ENCODE results near the gene ANXA2R. TPM values are rescaled to one million over a fixed set of nuclear protein-coding genes. Genes with fewer than 3 reads are reported as not detected.

The ANXA2R gene
- polyA plus RNA-seq, 3 donors: 2.3 to 6.4 (median 3.1) TPM

- H3K36me3 ChIP-seq (replicated peaks in 1 of 2; ENCODE audit: control insufficient read depth in 1 of 2, insufficient read depth in 2 of 2, low read length in 2 of 2): peaks cover 11 to 33% of the 10 kb centered on the region in 2 donors
- H3K36me3 Mint-ChIP-seq: peaks cover 21 to 34% of the 10 kb centered on the region in 2 donors
- H3K9me3 Mint-ChIP-seq: peaks cover 4 to 22% (median 11%) of the 10 kb centered on the region in 7 donors
- H4K20me1 ChIP-seq (ENCODE audit: insufficient read depth, low read length): no peaks in the 10 kb centered on the region
- H3K79me2 ChIP-seq (ENCODE audit: insufficient read depth, low read length): peaks cover 9% of the 10 kb centered on the region
- WGBS (ENCODE audit: insufficient coverage): no CpG with 5 or more reads among the region's 4 CpGs
- no peaks in the 10 kb centered on the region for H3K4me1 ChIP-seq (ENCODE audit: control insufficient read depth in 1 of 2, insufficient read depth in 2 of 2, low read length in 2 of 2)
- no peak overlapping the region for H3K4me2 ChIP-seq (replicated peaks; ENCODE audit: extremely low read depth, low read length, poor library complexity, severe bottlenecking)
- no peak overlapping the region for H3K9ac ChIP-seq (ENCODE audit: insufficient read depth, low read length, poor library complexity, severe bottlenecking)
- no peaks in the 10 kb centered on the region for H3K27me3 Mint-ChIP-seq (ENCODE audit: low read depth in 3 of 3)
- intact Hi-C loops (cut with micrococcal nuclease): no loop called here
- H3K27me3 ChIP-seq (ENCODE audit: control insufficient read depth in 2 of 2, insufficient read depth in 2 of 2, low read length in 2 of 2): no peaks in the 10 kb centered on the region
- peaks cover 5% of the 10 kb centered on the region for H3K4me1 Mint-ChIP-seq
- H3K9me3 ChIP-seq (replicated peaks in 1 of 2; ENCODE audit: control insufficient read depth in 1 of 2, insufficient read depth in 1 of 2, low read length in 2 of 2): no peaks in the 10 kb centered on the region
- no peak for DNase-seq
- no peak overlapping the region for H3K27ac ChIP-seq (ENCODE audit: low read depth in 1 of 2, low read length in 2 of 2)
- TF ChIP-seq CTCF (IDR thresholded peaks at IDR 0.05): no peak
- no peak overlapping the region for H2AFZ ChIP-seq (ENCODE audit: insufficient read depth, low read depth, low read length, poor library complexity, severe bottlenecking)
- H3K4me3 ChIP-seq (replicated peaks in 1 of 3; ENCODE audit: low read depth in 2 of 3, low read length in 3 of 3): no peak overlapping the region
- H3K27ac Mint-ChIP-seq: no peak overlapping the region
- no peak overlapping the region for H3K4me3 Mint-ChIP-seq
Observed at GRCh38 chr5:43050384-43050783, 10.3 kb upstream of the ANXA2R start.

- peaks cover 15% of the 10 kb centered on the region for H3K4me1 Mint-ChIP-seq
- DNase-seq: no peak
- peaks cover 4 to 5% of the 10 kb centered on the region in 2 donors for H3K4me1 ChIP-seq (ENCODE audit: control insufficient read depth in 1 of 2, insufficient read depth in 2 of 2, low read length in 2 of 2)
- no peak overlapping the region for H3K9ac ChIP-seq (ENCODE audit: insufficient read depth, low read length, poor library complexity, severe bottlenecking)
- no peak overlapping the region for H3K4me3 Mint-ChIP-seq
- no peaks in the 10 kb centered on the region for H4K20me1 ChIP-seq (ENCODE audit: insufficient read depth, low read length)
- peaks cover 25 to 34% of the 10 kb centered on the region in 2 donors for H3K36me3 Mint-ChIP-seq
- H3K36me3 ChIP-seq (replicated peaks in 1 of 2; ENCODE audit: control insufficient read depth in 1 of 2, insufficient read depth in 2 of 2, low read length in 2 of 2): peaks cover 11 to 33% of the 10 kb centered on the region in 2 donors
- H3K4me2 ChIP-seq (replicated peaks; ENCODE audit: extremely low read depth, low read length, poor library complexity, severe bottlenecking): no peak overlapping the region
- H2AFZ ChIP-seq (ENCODE audit: insufficient read depth, low read depth, low read length, poor library complexity, severe bottlenecking): no peak overlapping the region
- no peaks in the 10 kb centered on the region for H3K9me3 ChIP-seq (replicated peaks in 1 of 2; ENCODE audit: control insufficient read depth in 1 of 2, insufficient read depth in 1 of 2, low read length in 2 of 2)
- no peak for TF ChIP-seq CTCF (IDR thresholded peaks at IDR 0.05)
- WGBS (ENCODE audit: insufficient coverage): 100% methylated on average over 1 of the region's 5 CpGs
- intact Hi-C loops (cut with micrococcal nuclease): no loop called here
- no peak overlapping the region for H3K27ac ChIP-seq (ENCODE audit: low read depth in 1 of 2, low read length in 2 of 2)
- H3K4me3 ChIP-seq (replicated peaks in 1 of 3; ENCODE audit: low read depth in 2 of 3, low read length in 3 of 3): no peak overlapping the region
- no peak overlapping the region for H3K27ac Mint-ChIP-seq
- peaks cover 0 to 16% (median 2%) of the 10 kb centered on the region in 7 donors for H3K9me3 Mint-ChIP-seq
- H3K27me3 ChIP-seq (ENCODE audit: control insufficient read depth in 2 of 2, insufficient read depth in 2 of 2, low read length in 2 of 2): no peaks in the 10 kb centered on the region
- H3K27me3 Mint-ChIP-seq (ENCODE audit: low read depth in 3 of 3): no peaks in the 10 kb centered on the region
- H3K79me2 ChIP-seq (ENCODE audit: insufficient read depth, low read length): peaks cover 12% of the 10 kb centered on the region
Observed at GRCh38 chr5:43049236-43049635, 9.1 kb upstream of the ANXA2R start.

All from CD14-positive monocyte (primary cell).